Stimulated activated CD4-positive, alpha-beta T cell treated with anti-CD3 and anti-CD28 coated beads, Interleukin-1b, Interleukin-23, amount 100 ng/mL, for 48 hours (primary cell): Measurements from ENCODE around the gene LIN28B.
A peak's percentile ranks its signal among the peaks of the same experiment; 100 is the strongest.
"Not testable (repeated sequence)": the region's sequence is repeated elsewhere in the genome, so short reads cannot be mapped to it uniquely, and the experiment has no call there.

Experiments
- DNase-seq: peaks from one replicate; pipeline ENCODE4 v3.0.0-alpha.2; 2020

The LIN28B gene

GRCh38 chr6:104956731-104957294 lies at the start of gene LIN28B:
Gene LIN28B, plus strand, starts transcription at chr6:104957107. Its CDS starts 144 bp downstream, at chr6:104957251.
- no peak for DNase-seq

- no peak for DNase-seq
These were observed 48.6 kb upstream of the LIN28B start for GRCh38 chr6:104908031-104908887.

- DNase-seq: no peak
These were observed 47.9 kb upstream of the LIN28B start for GRCh38 chr6:104908888-104909525.

GRCh38 chr6:104921896-104922295 lies 35.0 kb upstream of the LIN28B start:
- no peak for DNase-seq

GRCh38 chr6:104928141-104928540 lies 28.8 kb upstream of the LIN28B start:
- DNase-seq: no peak

- DNase-seq: no peak
These were observed 27.6 kb upstream of the LIN28B start for GRCh38 chr6:104929353-104929752.

- no peak for DNase-seq
These were observed 26.0 kb upstream of the LIN28B start for GRCh38 chr6:104930939-104931338.

GRCh38 chr6:104936766-104937535 lies 20.0 kb upstream of the LIN28B start:
- DNase-seq: no peak

- DNase-seq: no peak
These were observed 16.5 kb upstream of the LIN28B start for GRCh38 chr6:104940238-104940892.

GRCh38 chr6:104940893-104941728 lies 15.8 kb upstream of the LIN28B start:
- peak; percentile 19 for DNase-seq

- DNase-seq: no peak
These were observed 15.2 kb upstream of the LIN28B start for GRCh38 chr6:104941729-104942091.

- no peak for DNase-seq
These were observed 13.1 kb upstream of the LIN28B start for GRCh38 chr6:104943781-104944180.

GRCh38 chr6:104949206-104949605 lies 7.7 kb upstream of the LIN28B start:
- DNase-seq: no peak

GRCh38 chr6:104951677-104952076 lies 5.2 kb upstream of the LIN28B start:
- no peak for DNase-seq

GRCh38 chr6:104952911-104953399 lies 4.0 kb upstream of the LIN28B start:
- DNase-seq: no peak

- DNase-seq: not testable (repeated sequence)
These were observed 3.3 kb upstream of the LIN28B start for GRCh38 chr6:104953400-104954189.

GRCh38 chr6:104954190-104954797 lies 2.6 kb upstream of the LIN28B start:
- DNase-seq: no peak

GRCh38 chr6:104955491-104955890 lies 1.4 kb upstream of the LIN28B start:
- no peak for DNase-seq

- DNase-seq: no peak
These were observed 778 bp upstream of the LIN28B start for GRCh38 chr6:104955927-104956730.
